MV-4-11 (cell line): ENCODE measurements around the gene TTC28.
"Not testable (repeated sequence)": the region's sequence is repeated elsewhere in the genome, so short reads cannot be mapped to it uniquely, and the experiment has no call there.

ENCODE experiments used
- DNase-seq: peaks from one replicate; lab custom pipeline; 2025; lab: John Stamatoyannopoulos, UW

The TTC28 gene

GRCh38 chr22:28604966-28605761 is 74.5 kb downstream of the TTC28 start:
- DNase-seq = no peak

GRCh38 chr22:28601915-28602314 is 77.7 kb downstream of the TTC28 start:
- DNase-seq = no peak

GRCh38 chr22:28600546-28601143 is 79.0 kb downstream of the TTC28 start:
- peak; percentile 71 for DNase-seq

- no peak for DNase-seq
Measured at GRCh38 chr22:28599693-28600092, 79.9 kb downstream of the TTC28 start.

- no peak for DNase-seq
Measured at GRCh38 chr22:28597665-28598064, 82.0 kb downstream of the TTC28 start.

- DNase-seq = peak; percentile 59
Measured at GRCh38 chr22:28594797-28595462, 84.7 kb downstream of the TTC28 start.

GRCh38 chr22:28594076-28594796 is 85.4 kb downstream of the TTC28 start:
- DNase-seq = no peak

GRCh38 chr22:28593299-28593698 is 86.3 kb downstream of the TTC28 start:
- no peak for DNase-seq

- peak; percentile 93 for DNase-seq
Measured at GRCh38 chr22:28589102-28589750, 90.4 kb downstream of the TTC28 start.

- no peak for DNase-seq
Measured at GRCh38 chr22:28585324-28585723, 94.3 kb downstream of the TTC28 start.

GRCh38 chr22:28582806-28583205 is 96.8 kb downstream of the TTC28 start:
- no peak for DNase-seq

- DNase-seq = peak; percentile 35
Measured at GRCh38 chr22:28581016-28581415, 98.6 kb downstream of the TTC28 start.

GRCh38 chr22:28576162-28576561 is 103.5 kb downstream of the TTC28 start:
- DNase-seq = no peak

- peak; percentile 82 for DNase-seq
Measured at GRCh38 chr22:28574159-28574788, 105.4 kb downstream of the TTC28 start.

GRCh38 chr22:28570696-28571373 is 108.8 kb downstream of the TTC28 start:
- DNase-seq = no peak

GRCh38 chr22:28568974-28569373 is 110.7 kb downstream of the TTC28 start:
- not testable (repeated sequence) for DNase-seq

- peak; percentile 1 for DNase-seq
Measured at GRCh38 chr22:28568099-28568498, 111.5 kb downstream of the TTC28 start.

- not testable (repeated sequence) for DNase-seq
Measured at GRCh38 chr22:28566920-28567499, 112.6 kb downstream of the TTC28 start.

- DNase-seq = no peak
Measured at GRCh38 chr22:28563636-28564035, 116.0 kb downstream of the TTC28 start.

GRCh38 chr22:28562324-28562723 is 117.3 kb downstream of the TTC28 start:
- DNase-seq = no peak
